H54 (cell line): Measurements from ENCODE around the gene DOK7.

Experiments
- DNase-seq: peaks from one replicate; pipeline ENCODE4 v3.0.0; 2011; ENCODE audit warnings: low spot score, mixed read lengths; ENCODE audit not compliant: insufficient read length
- FAIRE-seq: peaks from 3 replicates; lab custom pipeline; 2011; peaks lifted over from hg19 to GRCh38; lab: Jason Lieb, UNC
- POLR2A ChIP-seq: IDR thresholded peaks from 2 replicates; pipeline ENCODE4 v1.6.1; 2011; ENCODE audit warnings: low read depth, mild to moderate bottlenecking, low read length

DOK7 gene

DNA sequence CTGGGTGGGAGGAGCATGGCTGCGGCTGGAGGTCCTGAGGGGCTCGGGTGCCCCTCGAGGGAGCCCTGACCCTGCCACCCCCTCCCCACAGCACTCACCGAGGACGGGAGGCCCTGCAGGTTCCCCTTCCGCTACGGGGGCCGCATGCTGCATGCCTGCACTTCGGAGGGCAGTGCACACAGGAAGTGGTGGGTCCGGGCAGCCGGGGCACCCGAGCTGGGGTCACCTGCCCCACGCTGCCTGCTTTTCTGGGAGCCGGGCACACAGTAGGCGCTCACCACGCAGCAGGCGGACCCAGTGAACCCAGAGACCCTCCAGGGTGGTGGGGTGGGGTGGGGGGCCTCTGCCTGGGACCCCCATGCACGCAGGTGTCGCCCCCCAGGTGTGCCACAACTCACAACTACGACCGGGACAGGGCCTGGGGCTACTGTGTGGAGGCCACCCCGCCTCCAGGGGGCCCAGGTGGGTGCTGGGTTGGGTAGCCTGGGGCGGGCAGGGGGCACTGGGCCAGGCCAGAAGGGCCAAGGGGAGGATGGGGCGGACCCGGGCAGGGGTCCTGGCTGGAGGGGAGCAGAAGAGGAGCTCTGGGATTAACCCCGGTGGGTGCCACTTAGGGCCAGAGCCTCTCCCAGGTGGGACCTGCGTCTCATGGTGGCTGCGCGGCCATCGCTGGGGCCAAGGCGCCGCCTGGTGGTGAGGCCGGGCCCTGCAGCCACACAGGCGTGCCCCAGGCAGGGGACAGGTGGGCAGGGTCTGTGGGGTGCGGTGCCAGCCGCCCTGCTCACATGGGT is 20.0 kb upstream of the DOK7 start:
- TF ChIP-seq POLR2A: no peak
- DNase-seq: peak; percentile 70
- FAIRE-seq: no peak

DNA sequence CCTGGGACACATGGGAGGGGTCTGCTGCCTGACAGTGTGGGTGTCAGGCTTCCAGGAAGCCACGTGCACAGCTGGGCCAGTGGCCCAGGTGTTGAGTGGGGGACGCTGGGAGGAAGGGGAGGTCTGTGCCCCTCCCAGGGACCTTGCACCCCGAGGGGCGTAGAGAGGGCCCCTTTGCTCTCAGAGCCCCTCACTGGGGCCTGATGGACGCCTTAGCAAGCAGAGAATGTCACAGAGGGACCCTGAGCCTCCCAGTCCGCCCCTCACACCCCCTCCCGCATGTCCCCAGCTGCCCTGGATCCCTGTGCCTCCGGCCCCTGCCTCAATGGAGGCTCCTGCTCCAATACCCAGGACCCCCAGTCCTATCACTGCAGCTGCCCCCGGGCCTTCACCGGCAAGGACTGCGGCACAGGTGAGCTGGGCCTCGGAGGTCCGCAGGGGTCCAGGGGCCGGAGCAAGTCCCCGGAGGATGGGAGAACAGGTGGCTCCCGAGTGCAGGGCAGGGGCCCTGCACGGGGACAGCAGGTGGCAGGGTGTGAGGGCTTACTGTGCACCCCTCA is 19.3 kb upstream of the DOK7 start:
- FAIRE-seq: no peak
- DNase-seq: no peak
- TF ChIP-seq POLR2A: no peak

DNA sequence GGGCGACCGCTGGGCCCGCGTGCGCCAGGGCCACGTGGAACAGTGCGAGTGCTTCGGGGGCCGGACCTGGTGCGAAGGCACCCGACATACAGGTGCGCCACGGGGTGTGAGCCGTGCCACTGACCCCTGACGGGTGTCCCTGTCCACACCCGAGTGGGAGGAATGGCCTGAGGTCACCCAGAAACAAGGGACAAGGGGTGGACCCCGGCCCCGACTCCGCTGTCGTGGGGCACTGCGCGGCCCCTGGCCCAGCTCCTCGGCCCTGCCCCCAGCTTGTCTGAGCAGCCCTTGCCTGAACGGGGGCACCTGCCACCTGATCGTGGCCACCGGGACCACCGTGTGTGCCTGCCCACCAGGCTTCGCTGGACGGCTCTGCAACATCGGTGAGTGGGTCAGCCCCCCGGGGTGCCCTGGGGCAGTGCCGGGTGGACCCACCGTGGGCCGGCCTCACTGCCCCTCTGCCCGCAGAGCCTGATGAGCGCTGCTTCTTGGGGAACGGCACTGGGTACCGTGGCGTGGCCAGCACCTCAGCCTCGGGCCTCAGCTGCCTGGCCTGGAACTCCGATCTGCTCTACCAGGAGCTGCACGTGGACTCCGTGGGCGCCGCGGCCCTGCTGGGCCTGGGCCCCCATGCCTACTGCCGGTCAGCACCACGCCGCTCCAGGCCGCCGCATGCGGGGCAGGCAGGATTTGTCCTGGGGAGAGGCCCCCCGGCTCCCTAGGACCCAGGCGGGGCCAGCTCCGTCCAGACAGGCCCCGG is 18.6 kb upstream of the DOK7 start:
- DNase-seq (no peak), FAIRE-seq (no peak)
- TF ChIP-seq POLR2A: no peak

DNA sequence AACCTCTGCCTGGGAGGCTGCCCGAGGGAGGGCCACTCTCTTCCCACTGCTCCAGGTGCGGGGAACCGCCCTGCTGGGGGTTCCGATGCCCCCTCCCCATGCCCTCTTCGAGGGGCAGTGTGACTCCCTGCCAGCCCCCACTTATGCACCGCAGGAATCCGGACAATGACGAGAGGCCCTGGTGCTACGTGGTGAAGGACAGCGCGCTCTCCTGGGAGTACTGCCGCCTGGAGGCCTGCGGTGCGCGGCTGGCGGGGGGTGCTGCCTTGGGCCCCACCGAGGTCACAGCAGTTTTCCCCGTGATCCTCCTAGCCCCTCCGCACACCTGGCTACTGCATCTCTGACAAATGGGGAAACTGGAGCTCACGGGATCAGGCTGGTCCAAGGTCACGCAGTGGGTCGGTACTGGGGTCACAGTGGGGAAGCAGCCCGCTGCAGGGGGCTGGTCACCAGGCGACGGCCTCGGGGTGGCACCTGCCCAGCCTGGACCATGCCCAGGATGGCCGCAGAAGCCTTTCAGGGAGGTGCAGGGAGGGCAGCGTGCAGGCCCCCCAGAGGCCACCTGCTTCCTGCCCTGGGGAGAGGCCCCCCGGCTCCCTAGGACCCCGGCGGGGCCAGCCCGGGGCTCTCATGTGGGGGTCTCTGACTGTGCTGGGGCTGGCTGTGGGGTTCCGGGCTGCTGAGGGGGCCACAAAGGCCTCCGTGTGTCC is 17.8 kb upstream of the DOK7 start:
- no peak for TF ChIP-seq POLR2A
- no peak for FAIRE-seq

DNA sequence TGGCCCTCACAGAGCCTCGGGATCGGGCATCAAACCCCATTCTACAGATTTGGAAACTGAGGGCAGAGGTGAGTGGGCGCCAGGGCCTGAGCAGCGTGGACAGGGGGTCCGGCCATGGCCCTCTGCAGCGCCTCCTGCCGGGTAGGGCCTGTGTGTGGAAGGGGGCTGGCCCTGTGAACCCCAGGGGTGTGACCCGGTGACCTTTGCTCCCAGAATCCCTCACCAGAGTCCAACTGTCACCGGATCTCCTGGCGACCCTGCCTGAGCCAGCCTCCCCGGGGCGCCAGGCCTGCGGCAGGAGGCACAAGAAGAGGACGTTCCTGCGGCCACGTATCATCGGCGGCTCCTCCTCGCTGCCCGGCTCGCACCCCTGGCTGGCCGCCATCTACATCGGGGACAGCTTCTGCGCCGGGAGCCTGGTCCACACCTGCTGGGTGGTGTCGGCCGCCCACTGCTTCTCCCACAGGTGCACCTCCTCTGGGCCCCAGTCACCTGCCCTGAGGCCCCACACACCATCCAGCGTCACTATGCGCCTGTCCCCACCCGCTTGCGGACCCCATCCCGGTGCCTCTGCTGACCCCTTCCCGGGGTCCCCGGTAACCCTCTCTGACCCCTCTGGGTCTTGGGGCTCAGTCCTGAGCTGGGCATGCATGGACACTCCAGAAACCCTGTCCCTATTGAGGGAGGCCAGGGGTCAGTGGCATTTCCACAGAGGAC is 17.1 kb upstream of the DOK7 start:
- TF ChIP-seq POLR2A: no peak
- DNase-seq (no peak), FAIRE-seq (no peak)

More for the DNA sequence above, 17.8 kb upstream of the DOK7 start:
- no peak for DNase-seq

DNA sequence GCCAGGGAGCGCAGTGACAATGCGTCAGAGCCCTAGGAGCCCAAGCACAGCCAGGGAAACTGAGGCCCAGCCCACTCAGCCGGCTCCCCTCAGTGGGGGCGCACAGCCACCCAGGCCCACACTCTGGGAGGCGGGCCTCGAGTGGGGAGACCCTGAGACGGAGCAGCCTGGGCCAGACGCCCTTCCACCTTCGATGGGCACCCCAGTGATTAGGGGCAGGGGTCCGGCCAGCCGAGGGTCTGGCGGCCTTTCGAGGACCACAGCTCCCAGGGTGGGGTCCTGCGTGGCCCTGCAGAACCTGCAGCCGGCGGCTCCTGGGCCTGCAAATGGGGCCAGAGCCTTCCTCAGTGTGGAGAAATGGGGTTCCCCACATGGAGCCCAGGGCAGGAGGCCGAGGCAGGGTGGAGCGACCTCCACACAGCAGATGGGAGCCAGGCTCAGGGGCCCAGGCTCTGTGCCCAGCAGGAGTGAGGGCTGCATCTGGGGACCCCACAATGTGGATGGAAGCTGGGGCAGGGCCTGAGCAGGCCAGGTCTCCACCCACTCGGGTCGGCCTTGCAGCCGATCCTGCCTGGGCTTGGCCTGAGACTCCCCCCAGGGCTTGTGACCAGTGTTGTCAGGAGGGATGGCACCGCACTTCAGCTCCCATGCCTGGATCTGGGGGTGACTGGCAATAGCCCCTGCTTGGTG is 16.3 kb upstream of the DOK7 start:
- FAIRE-seq (no peak), DNase-seq (no peak)
- TF ChIP-seq POLR2A: no peak

DNA sequence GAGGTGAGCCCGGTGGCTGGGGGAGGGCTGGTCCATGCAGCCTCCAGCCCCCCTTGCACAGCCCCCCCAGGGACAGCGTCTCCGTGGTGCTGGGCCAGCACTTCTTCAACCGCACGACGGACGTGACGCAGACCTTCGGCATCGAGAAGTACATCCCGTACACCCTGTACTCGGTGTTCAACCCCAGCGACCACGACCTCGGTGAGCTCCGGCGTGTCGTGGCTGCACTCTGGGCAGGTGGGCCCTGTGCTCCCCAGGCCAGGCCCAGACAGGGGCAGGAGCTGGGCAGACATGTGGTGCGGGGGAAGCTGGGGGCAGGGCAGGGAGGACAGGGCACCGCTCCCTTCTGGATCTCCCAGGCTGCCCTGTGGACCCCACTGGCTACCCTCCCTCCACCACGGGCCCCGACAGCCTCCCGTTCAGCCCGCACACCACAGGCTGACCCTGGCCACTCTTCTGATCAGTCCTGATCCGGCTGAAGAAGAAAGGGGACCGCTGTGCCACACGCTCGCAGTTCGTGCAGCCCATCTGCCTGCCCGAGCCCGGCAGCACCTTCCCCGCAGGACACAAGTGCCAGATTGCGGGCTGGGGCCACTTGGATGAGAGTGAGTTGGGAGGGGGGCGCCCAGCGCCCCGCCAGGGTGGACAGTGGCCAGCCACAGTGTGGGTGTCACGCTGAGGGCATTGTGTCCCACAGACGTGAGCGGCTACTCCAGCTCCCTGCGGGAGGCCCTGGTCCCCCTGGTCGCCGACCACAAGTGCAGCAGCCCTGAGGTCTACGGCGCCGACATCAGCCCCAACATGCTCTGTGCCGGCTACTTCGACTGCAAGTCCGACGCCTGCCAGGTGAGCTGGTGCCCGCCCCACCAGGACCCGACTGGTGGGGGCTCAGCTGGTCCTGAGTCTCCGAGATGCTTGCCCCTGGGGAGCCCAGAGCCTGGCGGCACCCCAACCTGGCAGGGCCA is 15.4 kb upstream of the DOK7 start:
- TF ChIP-seq POLR2A: no peak
- FAIRE-seq: no peak
- no peak for DNase-seq

DNA sequence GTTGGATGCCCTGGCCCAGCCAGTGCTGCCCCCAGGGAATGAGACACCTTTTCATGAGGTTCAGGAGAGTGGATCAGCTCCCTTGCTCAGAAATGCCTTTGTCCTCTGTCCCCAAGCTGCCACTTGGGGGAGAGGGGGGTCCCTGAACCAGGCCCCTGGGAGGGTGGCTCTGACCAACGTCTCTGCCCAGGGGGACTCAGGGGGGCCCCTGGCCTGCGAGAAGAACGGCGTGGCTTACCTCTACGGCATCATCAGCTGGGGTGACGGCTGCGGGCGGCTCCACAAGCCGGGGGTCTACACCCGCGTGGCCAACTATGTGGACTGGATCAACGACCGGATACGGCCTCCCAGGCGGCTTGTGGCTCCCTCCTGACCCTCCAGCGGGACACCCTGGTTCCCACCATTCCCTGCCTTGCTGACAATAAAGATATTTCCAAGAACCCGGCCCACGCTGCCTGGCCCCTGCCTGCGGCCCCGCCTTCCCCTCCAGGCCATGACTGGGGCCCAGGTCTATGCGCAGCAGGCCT is 14.0 kb upstream of the DOK7 start:
- TF ChIP-seq POLR2A: no peak
- FAIRE-seq (no peak), DNase-seq (no peak)

DNA sequence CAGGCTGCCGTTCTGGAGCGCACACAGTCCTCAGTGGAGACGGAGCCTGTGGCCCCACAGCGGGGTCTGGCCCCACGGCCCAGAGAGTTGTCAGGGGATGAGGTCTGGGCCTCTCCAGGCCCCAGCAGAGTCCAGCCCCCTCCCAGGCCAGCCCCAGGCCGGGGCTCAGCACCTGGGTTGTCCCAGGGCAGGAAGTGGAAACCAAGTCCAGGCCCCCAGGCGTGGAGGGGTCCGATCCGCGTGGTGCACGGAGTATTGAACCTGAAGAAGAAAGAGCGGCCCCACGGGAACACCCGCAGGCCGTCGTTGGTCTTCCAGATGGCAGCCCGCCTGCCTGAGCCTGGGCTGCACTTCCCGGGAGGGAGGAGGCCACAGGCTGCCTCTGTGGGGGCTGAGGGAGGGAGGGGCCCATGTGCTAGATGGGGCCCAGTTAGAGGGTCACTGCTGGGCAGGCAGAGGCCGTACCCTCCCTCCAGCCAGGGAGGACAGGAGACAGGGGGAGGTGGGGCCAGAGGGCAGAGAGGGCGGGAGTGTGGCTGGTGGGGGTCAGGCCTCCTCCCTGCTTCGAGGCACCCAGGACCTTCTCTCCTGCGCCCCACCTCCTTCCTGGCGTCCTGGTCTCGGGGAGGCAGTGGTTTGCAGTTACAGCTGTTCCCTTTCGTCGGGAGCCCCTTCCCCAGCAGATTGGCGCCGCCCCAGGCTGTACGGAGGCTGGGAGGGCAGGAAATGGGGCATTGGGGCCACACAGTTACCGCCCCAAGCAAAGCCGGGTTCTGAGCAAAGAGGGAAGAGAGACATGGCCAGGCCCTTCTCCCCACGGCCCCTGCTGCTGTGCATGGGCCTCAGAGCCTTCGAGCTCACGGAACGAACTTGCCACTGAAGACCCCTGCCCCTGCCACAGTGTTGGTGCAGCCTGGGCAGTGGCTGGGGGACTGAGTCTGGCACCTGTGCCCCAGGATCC is 13.3 kb upstream of the DOK7 start:
- TF ChIP-seq POLR2A: no peak
- FAIRE-seq: no peak
- no peak for DNase-seq

DNA sequence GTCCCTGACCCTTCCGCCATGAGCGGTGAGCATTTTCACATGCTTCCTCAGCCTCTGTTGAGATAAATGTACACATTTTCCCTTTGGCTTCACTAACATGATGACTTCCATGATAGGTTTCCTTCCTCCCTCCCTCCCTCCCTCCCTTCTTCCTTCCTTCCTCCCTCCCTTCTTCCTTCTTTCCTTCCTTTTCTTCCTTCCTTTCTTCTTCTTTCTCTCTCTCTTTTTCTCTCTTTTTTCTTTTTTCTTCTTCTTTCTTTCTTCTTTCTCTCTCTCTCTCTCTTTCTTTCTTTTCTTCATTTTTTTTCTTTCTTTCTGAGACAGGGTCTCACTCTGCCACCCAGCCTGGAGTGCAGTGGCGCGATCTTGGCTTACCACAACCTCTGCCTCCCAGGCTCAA is 12.5 kb upstream of the DOK7 start:
- no peak for FAIRE-seq
- TF ChIP-seq POLR2A: no peak
- DNase-seq: no peak
